Hepatocyte (in vitro differentiated cells): Measurements from ENCODE around the gene PDE11A. TPM values are rescaled to one million over a fixed set of nuclear protein-coding genes. Genes with fewer than 3 reads are reported as not detected.

Source experiments
- DNase-seq: peaks from one replicate; pipeline ENCODE4 v3.0.0-alpha.2; 2016; ENCODE audit warnings: low spot score
- H2AFZ ChIP-seq: fragments of 200-600 bp; sonication (generic); 2 replicates; pipeline ENCODE4 v1.6.0; 2016; ENCODE audit warnings: antibody characterized with exemption, mild to moderate bottlenecking
- H3K27ac ChIP-seq: fragments of 200-600 bp; sonication (generic); 2 replicates; pipeline ENCODE4 v1.5.1; 2016; ENCODE audit warnings: mild to moderate bottlenecking
- H3K27me3 ChIP-seq: fragments of 200-600 bp; sonication (generic); 2 replicates; pipeline ENCODE4 v1.6.1; 2016
- H3K36me3 ChIP-seq: fragments of 200-600 bp; sonication (generic); replicated peaks from 2 replicates; pipeline ENCODE4 v1.5.1; 2016; ENCODE audit warnings: low read depth; ENCODE audit not compliant: insufficient read depth
- H3K4me1 ChIP-seq: fragments of 200-600 bp; sonication (generic); 2 replicates; pipeline ENCODE4 v1.5.1; 2016; ENCODE audit warnings: mild to moderate bottlenecking, moderate library complexity; ENCODE audit not compliant: insufficient read depth
- H3K4me2 ChIP-seq: fragments of 200-600 bp; sonication (generic); 2 replicates; pipeline ENCODE4 v1.6.0; 2016
- H3K4me3 ChIP-seq: fragments of 200-600 bp; sonication (generic); 2 replicates; pipeline ENCODE4 v1.5.1; 2016; ENCODE audit warnings: mild to moderate bottlenecking
- H3K79me2 ChIP-seq: fragments of 200-600 bp; sonication (generic); 2 replicates; pipeline ENCODE4 v1.6.0; 2017; ENCODE audit warnings: mild to moderate bottlenecking
- H3K9me2 ChIP-seq: fragments of 200-600 bp; sonication (generic); replicated peaks from 2 replicates; pipeline ENCODE4 v1.6.0; 2017; ENCODE audit warnings: mild to moderate bottlenecking; ENCODE audit not compliant: insufficient read depth
- H3K9me3 ChIP-seq: fragments of 200-600 bp; sonication (generic); 2 replicates; pipeline ENCODE4 v1.5.1; 2016; ENCODE audit warnings: low read depth, mild to moderate bottlenecking
- H4K20me1 ChIP-seq: fragments of 200-600 bp; sonication (generic); 2 replicates; pipeline ENCODE4 v1.6.0; 2016; ENCODE audit warnings: mild to moderate bottlenecking; ENCODE audit not compliant: insufficient read depth, poor library complexity, severe bottlenecking
- EZH2 ChIP-seq: fragments of 200-600 bp; sonication (generic); IDR thresholded peaks from 2 replicates; pipeline ENCODE4 v1.6.1; 2016; ENCODE audit warnings: antibody characterized with exemption, mild to moderate bottlenecking, borderline replicate concordance
- EZH2phosphoT487 ChIP-seq: fragments of 200-600 bp; sonication (generic); IDR thresholded peaks from one replicate; pipeline ENCODE4 v1.6.1; 2018; ENCODE audit warnings: antibody characterized with exemption, mild to moderate bottlenecking, low read depth, moderate library complexity; ENCODE audit not compliant: unreplicated experiment, severe bottlenecking
- WGBS: methylation state at CpG from one replicate; pipeline ENCODE4 v1.1.6; 2016; ENCODE audit warnings: low lambda C conversion rate; ENCODE audit errors: missing lambda C conversion rate; 5-methylcytosine and 5-hydroxymethylcytosine counted together
- polyA plus RNA-seq: library from polyadenylated mRNA; unstranded; fragments of >200 nt; fragmentation: Nextera tagmentation; extraction: Ambion mirVana; gene quantifications from 2 replicates; pipeline ENCODE4 v1.2.1, GENCODE V29; 2016
- total RNA-seq: library from RNA; depleted of rRNA; stranded (reverse); fragments of >200 nt; gene quantifications from 2 replicates; pipeline ENCODE4 v1.2.3, GENCODE V29; 2014
- TF ChIP-seq, protein P1 (sequence below): fragments of 200-600 bp; sonication (generic); IDR thresholded peaks from 2 replicates; pipeline ENCODE4 v1.5.1; 2016; ENCODE audit warnings: antibody characterized with exemption, mild to moderate bottlenecking; ENCODE audit not compliant: poor library complexity

The PDE11A gene
- total and polyA plus RNA-seq, 2 experiments from 2014 or later, result 0.71 to 1.9 TPM

DNA sequence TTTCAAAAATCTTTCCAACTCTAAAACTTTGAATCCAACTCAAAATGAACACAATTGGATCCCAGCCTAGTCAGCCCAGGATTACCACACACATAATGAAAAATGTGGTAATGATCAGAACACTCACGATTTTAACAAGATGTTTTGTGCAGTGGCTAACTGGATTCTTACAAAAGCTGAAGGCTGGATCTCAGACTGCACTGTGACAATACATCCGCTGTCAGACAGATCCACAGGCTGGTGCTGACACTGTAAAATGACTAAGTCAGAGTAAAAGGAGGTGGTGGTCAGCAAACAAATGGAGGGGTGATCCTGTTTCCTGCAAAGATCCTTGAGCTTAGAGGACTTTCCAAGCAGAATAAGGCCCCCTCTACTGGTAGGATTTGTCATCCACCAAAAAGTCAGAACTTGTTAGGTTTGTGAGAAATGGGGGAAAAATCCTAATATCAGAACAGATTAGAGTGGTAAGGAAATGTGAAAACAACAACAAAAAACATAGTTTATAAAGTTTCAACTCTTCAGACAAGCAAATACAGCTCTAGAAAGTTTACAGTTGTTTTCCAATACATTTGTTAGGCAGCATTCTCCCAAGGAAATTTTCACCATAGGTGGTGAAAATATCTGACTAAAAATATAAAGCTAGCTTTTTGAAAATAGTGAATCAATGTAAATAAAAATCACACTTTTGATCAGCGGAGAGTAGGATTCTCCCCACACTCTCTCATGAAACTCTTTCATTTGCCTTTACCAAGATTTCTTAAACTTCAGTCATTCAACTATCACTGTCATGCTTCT is 468.1 kb downstream of the PDE11A start:
- Histone ChIP-seq H3K27ac (peak overlapping the region; percentile 38), H3K4me2 (peak overlapping the region; percentile 47), H3K9me3 (no peaks in the 10 kb centered on the region), H2AFZ (no peak overlapping the region), H3K36me3 (no peaks in the 10 kb centered on the region), H3K79me2 (no peaks in the 10 kb centered on the region), H3K27me3 (no peaks in the 10 kb centered on the region), H3K4me3 (no peak overlapping the region), H4K20me1 (no peaks in the 10 kb centered on the region), H3K9me2 (no peaks in the 10 kb centered on the region), H3K4me1 (peaks cover 20% of the 10 kb centered on the region)
- no peak for TF ChIP-seq EZH2phosphoT487
- TF ChIP-seq, protein P1, sequence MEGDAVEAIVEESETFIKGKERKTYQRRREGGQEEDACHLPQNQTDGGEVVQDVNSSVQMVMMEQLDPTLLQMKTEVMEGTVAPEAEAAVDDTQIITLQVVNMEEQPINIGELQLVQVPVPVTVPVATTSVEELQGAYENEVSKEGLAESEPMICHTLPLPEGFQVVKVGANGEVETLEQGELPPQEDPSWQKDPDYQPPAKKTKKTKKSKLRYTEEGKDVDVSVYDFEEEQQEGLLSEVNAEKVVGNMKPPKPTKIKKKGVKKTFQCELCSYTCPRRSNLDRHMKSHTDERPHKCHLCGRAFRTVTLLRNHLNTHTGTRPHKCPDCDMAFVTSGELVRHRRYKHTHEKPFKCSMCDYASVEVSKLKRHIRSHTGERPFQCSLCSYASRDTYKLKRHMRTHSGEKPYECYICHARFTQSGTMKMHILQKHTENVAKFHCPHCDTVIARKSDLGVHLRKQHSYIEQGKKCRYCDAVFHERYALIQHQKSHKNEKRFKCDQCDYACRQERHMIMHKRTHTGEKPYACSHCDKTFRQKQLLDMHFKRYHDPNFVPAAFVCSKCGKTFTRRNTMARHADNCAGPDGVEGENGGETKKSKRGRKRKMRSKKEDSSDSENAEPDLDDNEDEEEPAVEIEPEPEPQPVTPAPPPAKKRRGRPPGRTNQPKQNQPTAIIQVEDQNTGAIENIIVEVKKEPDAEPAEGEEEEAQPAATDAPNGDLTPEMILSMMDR, result peak; percentile 76
- TF ChIP-seq EZH2, result no peak
- 29% methylated on average over 3 of the region's 3 CpGs for WGBS
- peak; percentile 81 for DNase-seq

DNA sequence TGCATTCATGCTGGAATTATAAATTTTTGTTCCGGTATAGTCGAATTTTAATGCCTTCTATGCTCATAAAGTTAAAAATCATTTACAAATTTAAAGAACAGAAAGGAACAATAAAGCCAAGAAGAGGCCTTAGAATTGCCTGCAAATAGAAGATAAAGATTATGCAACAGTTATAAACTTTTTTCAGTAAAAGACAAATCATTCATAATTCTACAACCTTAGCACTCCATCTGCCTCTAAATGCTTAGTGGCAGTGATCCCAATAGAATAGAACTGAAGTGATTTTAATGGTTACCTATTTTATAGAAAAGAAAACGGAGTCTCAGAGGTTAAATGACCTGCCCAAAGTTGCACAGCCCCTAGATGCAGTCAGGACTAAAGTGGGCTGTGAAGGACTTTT is 468.8 kb downstream of the PDE11A start:
- Histone ChIP-seq H4K20me1 (no peaks in the 10 kb centered on the region), H3K4me1 (peaks cover 20% of the 10 kb centered on the region), H3K36me3 (no peaks in the 10 kb centered on the region), H3K4me3 (no peak overlapping the region), H2AFZ (no peak overlapping the region), H3K27me3 (no peaks in the 10 kb centered on the region), H3K9me3 (no peaks in the 10 kb centered on the region), H3K27ac (peak overlapping the region; percentile 38), H3K9me2 (no peaks in the 10 kb centered on the region), H3K79me2 (no peaks in the 10 kb centered on the region), H3K4me2 (peak overlapping the region; percentile 47)
- no peak for DNase-seq
- 64% methylated on average over 3 of the region's 3 CpGs for WGBS
- TF ChIP-seq EZH2, result no peak
- TF ChIP-seq EZH2phosphoT487, result no peak
- TF ChIP-seq, protein P1, result no peak

DNA sequence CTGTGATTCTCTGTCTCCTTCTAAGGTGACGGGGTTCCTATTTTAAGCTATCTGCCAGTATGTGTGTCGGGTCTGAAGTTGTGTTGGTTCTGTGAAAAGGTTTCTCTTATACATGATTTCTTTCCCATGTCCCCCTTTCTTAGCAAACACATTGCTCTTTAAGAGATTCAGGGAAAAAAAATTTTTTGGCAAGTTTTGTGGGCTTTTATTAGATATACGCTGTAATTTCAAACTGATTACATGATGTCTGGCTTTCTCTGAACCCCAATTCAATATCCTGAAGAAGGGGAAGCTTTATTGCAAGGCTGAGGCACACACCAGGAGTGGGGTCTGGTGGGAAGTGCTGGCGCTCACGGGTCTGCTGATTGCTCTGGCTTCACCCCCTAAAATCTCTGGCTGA is 469.4 kb downstream of the PDE11A start:
- WGBS, result 80% methylated on average over 5 of the region's 5 CpGs
- Histone ChIP-seq H3K27ac (peak overlapping the region; percentile 4), H3K4me2 (peak overlapping the region; percentile 47), H3K4me3 (no peak overlapping the region), H3K36me3 (no peaks in the 10 kb centered on the region), H3K9me2 (no peaks in the 10 kb centered on the region), H2AFZ (no peak overlapping the region), H3K79me2 (no peaks in the 10 kb centered on the region), H4K20me1 (no peaks in the 10 kb centered on the region), H3K27me3 (no peaks in the 10 kb centered on the region), H3K9me3 (no peaks in the 10 kb centered on the region), H3K4me1 (peaks cover 21% of the 10 kb centered on the region)
- TF ChIP-seq EZH2, result no peak
- TF ChIP-seq, protein P1, result no peak
- TF ChIP-seq EZH2phosphoT487, result no peak
- no peak for DNase-seq
